ENCODE results near the gene DLGAP1. TPM values are rescaled to one million over a fixed set of nuclear protein-coding genes. Genes with fewer than 3 reads are reported as not detected.

DLGAP1 gene
- total RNA-seq, 1 experiment from 2014 or later: 23.2 TPM

DNA sequence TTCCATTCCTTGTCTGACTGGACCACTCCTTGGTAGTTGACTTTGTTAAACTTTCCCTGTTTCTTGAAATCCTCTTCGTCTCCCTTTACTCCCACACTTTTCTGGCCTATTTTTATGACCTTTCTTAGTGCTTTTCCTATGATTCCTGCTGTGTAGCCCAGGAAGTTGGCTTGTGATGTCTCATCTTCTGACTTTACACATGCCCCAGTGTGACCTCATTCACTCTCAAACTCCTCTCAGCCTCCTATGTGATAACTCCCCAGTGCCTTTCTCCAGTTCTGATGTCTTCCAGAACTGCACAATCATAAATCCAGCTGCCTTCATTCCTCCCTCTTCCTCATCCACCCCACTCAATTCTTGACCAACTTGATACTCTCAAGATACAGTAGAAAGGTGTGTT lies 597.6 kb downstream of the DLGAP1 start:
- H3K14ac ChIP-seq (ENCODE audit: insufficient read depth, low read length): no peak overlapping the region
- no peak overlapping the region for H2BK12ac ChIP-seq (ENCODE audit: insufficient read length, low read depth, low read length)
- no peak overlapping the region for H2AFZ ChIP-seq (ENCODE audit: low read length)
- no peak overlapping the region for H2BK20ac ChIP-seq (ENCODE audit: low read depth, low read length, poor library complexity, severe bottlenecking)
- H3K9me3 ChIP-seq (ENCODE audit: control insufficient read depth, low read depth, low read length): no peaks in the 10 kb centered on the region
- no peak overlapping the region for H3K23ac ChIP-seq (ENCODE audit: insufficient read length, low read depth, low read length)
- no peak overlapping the region for H3K4me2 ChIP-seq (ENCODE audit: insufficient read depth, insufficient read length, low read length)
- H3K36me3 Mint-ChIP-seq (ENCODE audit: insufficient read depth in 1 of 3, low read depth in 3 of 3): peaks cover 0 to 7% (median 4%) of the 10 kb centered on the region in 3 experiments; a peak in 1 of 7 replicates
- no peak overlapping the region for H3K4ac ChIP-seq (ENCODE audit: low read depth, low read length)
- H3K23me2 ChIP-seq (ENCODE audit: insufficient read length, low read depth, low read length, poor library complexity, severe bottlenecking): no peaks in the 10 kb centered on the region
- H2BK120ac ChIP-seq (ENCODE audit: low read depth, low read length, poor library complexity, severe bottlenecking): no peak overlapping the region
- H3K4me1 ChIP-seq (ENCODE audit: insufficient read depth, low read length): no peaks in the 10 kb centered on the region
- H3K27ac Mint-ChIP-seq: no peak overlapping the region
- H4K5ac ChIP-seq (ENCODE audit: insufficient read length, low read depth, low read length): no peak overlapping the region
- no peak for DNase-seq
- H3K79me2 ChIP-seq (ENCODE audit: insufficient read depth, low read length): no peaks in the 10 kb centered on the region
- H3K4me1 Mint-ChIP-seq: no peaks in the 10 kb centered on the region
- H3K18ac ChIP-seq (ENCODE audit: insufficient read length, low read depth, low read length): no peak overlapping the region
- H3K79me1 ChIP-seq (ENCODE audit: insufficient read depth, low read depth, low read length, poor library complexity, severe bottlenecking): no peaks in the 10 kb centered on the region
- no peak overlapping the region for H4K8ac ChIP-seq (replicated peaks; ENCODE audit: insufficient read length, low read depth, low read length)
- TF ChIP-seq, protein P1, sequence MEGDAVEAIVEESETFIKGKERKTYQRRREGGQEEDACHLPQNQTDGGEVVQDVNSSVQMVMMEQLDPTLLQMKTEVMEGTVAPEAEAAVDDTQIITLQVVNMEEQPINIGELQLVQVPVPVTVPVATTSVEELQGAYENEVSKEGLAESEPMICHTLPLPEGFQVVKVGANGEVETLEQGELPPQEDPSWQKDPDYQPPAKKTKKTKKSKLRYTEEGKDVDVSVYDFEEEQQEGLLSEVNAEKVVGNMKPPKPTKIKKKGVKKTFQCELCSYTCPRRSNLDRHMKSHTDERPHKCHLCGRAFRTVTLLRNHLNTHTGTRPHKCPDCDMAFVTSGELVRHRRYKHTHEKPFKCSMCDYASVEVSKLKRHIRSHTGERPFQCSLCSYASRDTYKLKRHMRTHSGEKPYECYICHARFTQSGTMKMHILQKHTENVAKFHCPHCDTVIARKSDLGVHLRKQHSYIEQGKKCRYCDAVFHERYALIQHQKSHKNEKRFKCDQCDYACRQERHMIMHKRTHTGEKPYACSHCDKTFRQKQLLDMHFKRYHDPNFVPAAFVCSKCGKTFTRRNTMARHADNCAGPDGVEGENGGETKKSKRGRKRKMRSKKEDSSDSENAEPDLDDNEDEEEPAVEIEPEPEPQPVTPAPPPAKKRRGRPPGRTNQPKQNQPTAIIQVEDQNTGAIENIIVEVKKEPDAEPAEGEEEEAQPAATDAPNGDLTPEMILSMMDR (conservative IDR thresholded peaks at IDR 0.05): no peak
- H2BK5ac ChIP-seq (ENCODE audit: insufficient read length, low read length): no peak overlapping the region
- H3K27ac ChIP-seq (ENCODE audit: insufficient read length, low read depth, low read length): peak overlapping the region; percentile 20
- no peaks in the 10 kb centered on the region for H4K20me1 ChIP-seq (ENCODE audit: control insufficient read depth, insufficient read depth, insufficient read length)
- H2BK15ac ChIP-seq (ENCODE audit: low read depth, low read length): no peak overlapping the region
- no peak overlapping the region for H3K4me3 Mint-ChIP-seq
- no peaks in the 10 kb centered on the region for H3K27me3 ChIP-seq (ENCODE audit: insufficient read depth, low read length)
- whole genome bisulfite sequencing (ENCODE audit: extremely low coverage, insufficient read length, low lambda C conversion rate): no CpG with 5 or more reads among the region's 1 CpG
- no peak overlapping the region for H4K91ac ChIP-seq (ENCODE audit: insufficient read length, low read depth, low read length)
- H2AK5ac ChIP-seq (ENCODE audit: insufficient read length, low read length): no peak overlapping the region
- no peaks in the 10 kb centered on the region; a peak in 2 of 5 replicates for H3K9me3 Mint-ChIP-seq
- H3K27me3 Mint-ChIP-seq (ENCODE audit: low read depth): 0 out of 2 replicates have a peak, but pooled peaks cover 2% of the 10 kb centered on the region
- no peak overlapping the region for H3K56ac ChIP-seq (ENCODE audit: insufficient read length, low read depth, low read length)
- H3K9ac ChIP-seq (ENCODE audit: extremely low read depth, insufficient read length, low read length): no peak overlapping the region
- no peak overlapping the region for H3T11ph ChIP-seq (ENCODE audit: low read length)
